NOMO-1 treated with DMSO at 0.1 percent for 48 hours (cell line): Measurements from ENCODE around the gene IFT81.

Experiments
- DNase-seq: peaks from one replicate; lab custom pipeline; 2025; ENCODE audit not compliant: unreplicated experiment; lab: John Stamatoyannopoulos, UW

Gene IFT81

GRCh38 chr12:110149086-110149660 is 25.0 kb downstream of the IFT81 start:
- no peak for DNase-seq

- no peak for DNase-seq
Observed at GRCh38 chr12:110156766-110157165, 32.6 kb downstream of the IFT81 start.

- DNase-seq: no peak
Observed at GRCh38 chr12:110157539-110157938, 33.4 kb downstream of the IFT81 start.

DNA sequence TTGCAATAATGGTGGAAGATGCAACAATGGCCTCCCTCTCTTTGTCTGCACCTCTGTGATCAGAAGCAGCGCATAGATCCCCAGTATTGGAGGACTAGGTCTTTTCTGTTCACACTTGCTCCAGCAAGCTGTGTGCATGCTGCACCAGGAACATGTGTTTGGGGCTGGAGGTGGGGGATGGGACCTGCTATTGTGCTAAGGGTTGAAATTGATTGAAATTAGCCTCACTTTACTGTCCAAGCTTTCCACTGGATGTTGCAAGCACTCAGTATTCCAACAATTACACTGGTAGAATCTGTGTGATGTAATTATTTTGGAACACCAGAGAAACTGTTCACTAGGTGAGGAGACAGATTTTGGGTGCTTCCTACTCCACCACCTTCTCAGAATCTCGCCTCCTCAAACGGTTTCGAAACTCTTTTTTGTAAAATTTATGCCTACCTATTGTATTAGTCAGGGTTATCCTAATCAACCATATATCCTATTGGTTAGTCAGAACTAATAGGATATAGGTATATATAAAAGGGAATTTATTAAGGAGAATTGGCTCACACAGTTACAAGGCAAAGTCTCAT is 35.6 kb downstream of the IFT81 start:
- DNase-seq: no peak

GRCh38 chr12:110165540-110166159 is 41.5 kb downstream of the IFT81 start:
- DNase-seq: no peak

DNA sequence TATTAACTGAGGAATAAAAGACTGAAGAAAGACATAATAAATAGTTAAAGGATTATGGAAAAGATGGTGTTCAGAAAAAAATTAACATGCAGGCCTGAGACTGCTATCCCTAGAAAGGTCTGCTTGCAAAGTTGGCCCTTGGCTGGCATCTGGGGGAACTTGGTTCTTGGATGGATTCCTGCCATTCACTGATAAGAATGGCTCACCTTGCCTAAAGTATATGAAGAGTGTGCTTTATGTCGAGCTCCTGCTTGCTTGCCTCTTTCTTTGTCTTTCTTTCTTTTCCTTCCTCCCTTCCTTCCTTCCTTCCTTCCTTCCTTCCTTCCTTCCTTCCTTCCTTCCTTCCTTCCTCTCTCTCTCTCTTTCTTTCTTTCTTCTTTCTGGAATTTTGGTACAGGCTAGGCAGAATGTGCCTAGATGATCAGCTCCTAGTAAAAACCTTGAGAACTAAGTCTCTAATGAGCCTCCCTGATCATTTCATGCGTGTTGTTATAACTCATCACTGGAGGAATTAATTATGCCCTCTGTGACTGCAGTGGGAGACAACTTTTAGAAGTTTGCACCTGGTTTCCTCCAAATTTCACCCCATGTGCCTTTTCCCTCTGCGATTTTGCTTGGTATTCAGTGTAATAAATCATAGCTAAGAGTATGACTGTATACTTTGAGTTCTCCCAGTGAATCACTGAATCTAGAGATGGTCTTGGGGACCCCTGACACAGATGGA is 44.7 kb downstream of the IFT81 start:
- no peak for DNase-seq

DNA sequence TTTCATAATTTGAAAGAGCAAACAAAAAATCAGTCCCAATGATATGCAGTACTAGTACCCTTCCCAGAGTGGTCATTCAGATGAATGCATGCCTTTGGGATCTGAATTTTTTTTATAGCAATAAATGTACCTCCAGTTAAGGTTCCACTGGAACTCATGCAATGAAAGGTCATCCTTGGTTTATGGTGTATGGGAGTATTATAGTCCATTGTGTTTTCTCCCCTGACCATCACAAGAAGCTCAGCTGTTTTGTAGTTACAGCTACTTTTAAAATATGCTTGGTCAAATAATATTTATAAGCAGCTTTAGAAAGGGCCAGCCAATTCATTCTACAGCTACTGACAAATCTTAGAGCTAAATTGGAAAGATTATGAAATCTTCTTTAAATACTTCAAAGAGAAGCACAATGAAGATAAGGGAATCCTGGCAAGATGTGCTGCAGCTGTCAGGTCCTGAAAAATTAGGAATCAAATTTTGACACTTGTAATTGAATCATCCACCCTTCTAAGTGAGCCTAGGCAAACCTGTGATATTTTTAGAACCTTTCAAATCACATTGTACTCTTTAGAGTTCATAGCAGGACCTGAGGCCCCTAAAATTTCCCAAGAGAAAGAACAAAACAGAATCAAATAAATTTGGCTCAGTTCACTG is 46.5 kb downstream of the IFT81 start:
- no peak for DNase-seq

DNA sequence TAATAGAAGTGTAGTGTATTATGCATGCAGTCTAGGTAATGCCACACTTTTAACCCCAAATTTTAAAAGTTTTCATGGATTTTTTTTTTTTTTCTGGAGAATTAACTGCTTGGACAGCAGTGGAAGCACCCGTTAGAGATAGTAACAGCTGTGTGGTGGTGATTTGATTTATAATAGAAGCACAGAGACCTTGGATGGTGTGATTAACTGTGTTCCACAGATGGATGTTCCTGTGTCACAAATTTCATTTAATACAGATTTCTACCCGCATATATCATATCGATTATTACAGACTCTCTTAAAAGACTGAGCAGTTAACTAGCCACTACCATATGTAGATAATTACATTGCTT is 47.0 kb downstream of the IFT81 start:
- no peak for DNase-seq

DNA sequence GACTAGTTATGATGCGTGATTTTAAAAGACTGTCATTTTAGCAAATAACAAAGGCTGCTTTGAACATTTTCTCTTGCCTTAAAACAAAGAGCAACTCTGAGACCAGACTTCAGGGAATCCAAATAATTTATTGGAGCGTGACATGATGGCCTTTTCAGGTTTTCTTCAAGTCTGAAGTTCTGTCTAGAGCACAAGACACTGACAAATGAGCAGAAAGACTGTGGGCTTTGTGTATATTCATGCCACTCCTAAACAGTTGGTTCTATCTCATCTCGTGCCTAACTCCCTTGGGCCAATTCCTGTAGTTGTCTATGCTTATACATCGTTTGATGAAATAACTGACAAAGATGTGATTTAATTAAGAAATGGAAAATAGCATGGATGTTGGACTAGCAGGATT is 47.5 kb downstream of the IFT81 start:
- DNase-seq: no peak

DNA sequence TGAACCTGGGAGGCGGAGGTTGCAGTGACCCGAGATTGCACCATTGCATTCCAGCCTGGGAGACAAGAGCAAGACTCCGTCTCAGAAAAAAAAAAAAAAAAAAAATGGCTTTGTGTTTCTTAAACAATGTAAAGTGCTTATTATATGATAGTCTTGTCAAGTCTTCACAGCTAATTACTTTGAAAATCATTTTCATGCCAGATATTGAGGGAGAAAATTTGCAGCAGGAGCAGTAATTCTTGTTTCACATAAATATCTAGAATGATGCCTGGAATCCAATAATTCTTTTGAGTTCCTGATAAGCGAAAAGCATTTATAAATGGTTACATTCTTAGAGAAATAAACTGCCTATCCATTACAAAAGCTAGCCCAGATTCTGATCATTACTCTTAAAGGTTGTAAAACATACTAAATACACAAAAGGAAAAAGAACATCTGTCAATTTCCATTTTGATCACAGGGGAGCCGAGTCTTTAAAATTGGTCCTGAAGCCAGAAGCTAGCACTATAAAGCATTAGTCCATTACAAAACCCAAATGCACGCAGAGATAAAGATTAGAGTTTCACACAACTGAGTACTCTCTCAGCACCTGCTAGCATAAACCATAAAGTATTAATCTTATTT is 50.3 kb downstream of the IFT81 start:
- no peak for DNase-seq

- DNase-seq: no peak
Observed at GRCh38 chr12:110175201-110175600, 51.0 kb downstream of the IFT81 start.

DNA sequence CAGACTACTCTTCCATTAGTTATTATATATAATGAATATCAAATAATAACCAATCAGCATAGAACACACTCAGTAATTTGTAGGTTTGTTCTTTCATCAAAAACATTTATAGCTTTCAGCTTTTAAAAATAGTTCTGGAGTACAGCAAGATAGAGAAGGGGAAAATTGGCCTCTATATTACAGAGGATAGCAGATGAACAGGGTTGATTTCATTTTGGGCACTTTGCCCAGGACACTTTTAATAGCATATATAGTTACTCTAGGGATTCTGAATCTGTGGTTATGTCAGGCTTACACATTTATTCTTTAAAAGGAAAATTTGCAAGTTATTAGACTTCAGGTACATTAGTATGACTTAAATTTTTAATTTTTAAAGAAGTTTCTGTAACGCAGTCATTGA is 52.6 kb downstream of the IFT81 start:
- DNase-seq: no peak

DNA sequence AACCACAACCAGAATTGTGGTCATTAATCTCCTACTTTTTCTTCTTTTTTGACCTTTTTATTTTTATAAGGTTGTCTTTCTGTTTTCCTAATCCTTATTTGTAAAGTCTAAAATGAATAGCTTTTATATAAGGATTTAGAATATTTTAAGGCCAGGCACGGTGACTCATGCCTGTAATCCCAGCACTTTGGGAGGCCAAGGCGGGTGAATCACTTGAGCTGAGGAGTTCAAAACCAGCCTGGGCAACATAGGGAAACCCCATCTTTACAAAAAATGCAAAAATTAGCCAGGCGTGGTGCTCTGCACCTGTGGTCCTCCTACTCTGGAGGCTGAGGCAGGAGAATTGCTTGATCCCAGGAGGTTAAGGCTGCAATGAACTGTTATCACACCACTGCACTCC is 55.1 kb downstream of the IFT81 start:
- no peak for DNase-seq

- no peak for DNase-seq
Observed at GRCh38 chr12:110180591-110181005, 56.4 kb downstream of the IFT81 start.

DNA sequence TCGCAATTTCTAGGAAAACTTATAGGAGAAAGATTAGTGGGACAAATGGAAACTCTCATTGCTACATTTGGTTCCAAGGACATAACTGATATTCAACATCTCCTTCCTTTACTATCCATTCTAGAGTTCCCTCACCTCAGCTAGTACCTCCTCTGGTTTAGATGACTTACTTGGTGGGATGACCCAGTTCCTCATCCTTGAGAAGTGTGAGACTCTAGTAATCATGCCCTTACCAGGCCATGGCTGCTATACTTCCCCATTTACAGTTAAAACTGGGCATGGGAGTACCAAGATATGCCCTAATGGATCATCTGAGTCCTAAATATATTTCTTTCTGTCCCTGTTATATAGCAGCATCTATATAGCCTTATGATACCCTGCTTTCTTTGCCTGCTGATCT is 58.1 kb downstream of the IFT81 start:
- DNase-seq: no peak

GRCh38 chr12:110183386-110183785 is 59.2 kb downstream of the IFT81 start:
- no peak for DNase-seq

- DNase-seq: no peak
Observed at GRCh38 chr12:110185626-110186025, 61.5 kb downstream of the IFT81 start.

GRCh38 chr12:110186059-110186458 is 61.9 kb downstream of the IFT81 start:
- no peak for DNase-seq

DNA sequence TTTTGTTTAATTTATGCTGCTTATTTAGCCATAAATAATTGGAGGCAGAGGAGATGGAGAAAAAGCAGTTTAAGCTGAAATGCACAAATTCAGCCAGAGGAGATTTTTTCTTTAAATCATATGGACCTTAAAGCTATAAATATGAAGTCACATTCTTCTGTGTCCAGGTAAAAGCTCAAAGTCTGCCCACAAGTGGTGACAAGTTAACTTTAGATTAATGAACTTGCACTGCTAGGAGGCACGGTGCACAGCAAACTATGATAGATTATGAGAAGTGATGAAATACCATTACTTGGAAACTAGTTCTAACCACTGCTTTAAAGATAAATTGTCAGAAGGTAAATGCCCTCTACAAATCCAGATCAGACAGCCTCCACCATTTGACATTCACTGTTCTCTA is 69.0 kb downstream of the IFT81 start:
- DNase-seq: no peak

DNA sequence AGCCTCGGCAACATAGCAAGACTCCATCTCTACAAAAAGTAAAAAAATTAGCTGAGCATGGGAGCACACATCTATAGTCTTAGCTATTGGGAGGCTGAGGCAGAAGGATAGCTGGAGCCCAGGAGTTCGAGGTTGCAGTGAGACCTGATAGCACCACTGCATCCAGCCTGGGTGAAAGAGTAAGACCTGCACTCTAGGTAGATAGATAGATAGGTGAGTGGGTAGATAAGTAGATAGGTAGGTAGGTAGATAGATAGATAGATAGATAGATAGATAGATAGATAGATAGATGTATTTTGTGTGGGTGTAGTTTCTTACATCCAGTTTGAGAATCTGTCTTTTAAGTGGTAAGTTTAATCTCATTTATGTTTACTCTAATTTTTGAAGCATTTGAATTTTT is 72.8 kb downstream of the IFT81 start:
- no peak for DNase-seq

DNA sequence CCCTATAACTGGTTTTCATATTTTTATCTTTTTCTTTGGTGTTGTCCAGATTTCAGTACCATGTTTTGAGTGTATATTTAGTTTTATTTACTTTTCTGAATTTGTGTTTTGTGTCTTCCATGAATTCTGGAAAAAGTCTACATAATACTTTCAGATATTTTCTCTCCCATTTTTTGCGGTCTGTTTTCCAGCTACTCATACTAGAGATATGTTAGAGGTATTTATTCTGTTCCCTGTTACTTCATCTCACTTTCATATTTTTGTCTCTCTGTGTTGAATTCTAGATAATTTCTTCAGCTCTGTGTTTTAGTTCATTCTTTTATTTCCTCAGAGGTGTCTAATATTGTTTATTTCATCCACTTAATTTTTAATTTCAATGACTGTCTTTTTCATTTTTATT is 74.2 kb downstream of the IFT81 start:
- DNase-seq: no peak
